ENCODE measurements around the gene ZNF445.

DNA sequence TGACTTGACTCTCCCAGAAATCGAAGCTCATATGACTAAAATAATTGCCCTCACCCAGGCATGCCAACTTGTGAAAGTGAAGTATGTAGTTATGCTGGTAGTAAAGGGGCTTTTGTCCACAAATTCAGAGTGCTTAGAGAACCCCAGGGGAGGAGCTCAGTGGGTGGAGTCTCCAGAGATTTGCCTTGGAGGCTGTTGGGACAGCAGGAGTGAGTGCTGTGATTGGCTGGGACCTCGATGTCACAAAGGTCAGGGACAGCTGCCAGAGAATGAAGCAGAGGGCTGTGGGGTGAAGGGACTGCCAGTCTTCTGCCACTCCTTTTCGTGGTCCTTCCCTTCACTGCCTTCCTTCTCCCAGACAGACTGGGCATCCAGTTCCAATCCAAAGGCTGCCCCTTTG, 49.8 kb downstream of the ZNF445 start:
- TF ChIP-seq, protein P1, sequence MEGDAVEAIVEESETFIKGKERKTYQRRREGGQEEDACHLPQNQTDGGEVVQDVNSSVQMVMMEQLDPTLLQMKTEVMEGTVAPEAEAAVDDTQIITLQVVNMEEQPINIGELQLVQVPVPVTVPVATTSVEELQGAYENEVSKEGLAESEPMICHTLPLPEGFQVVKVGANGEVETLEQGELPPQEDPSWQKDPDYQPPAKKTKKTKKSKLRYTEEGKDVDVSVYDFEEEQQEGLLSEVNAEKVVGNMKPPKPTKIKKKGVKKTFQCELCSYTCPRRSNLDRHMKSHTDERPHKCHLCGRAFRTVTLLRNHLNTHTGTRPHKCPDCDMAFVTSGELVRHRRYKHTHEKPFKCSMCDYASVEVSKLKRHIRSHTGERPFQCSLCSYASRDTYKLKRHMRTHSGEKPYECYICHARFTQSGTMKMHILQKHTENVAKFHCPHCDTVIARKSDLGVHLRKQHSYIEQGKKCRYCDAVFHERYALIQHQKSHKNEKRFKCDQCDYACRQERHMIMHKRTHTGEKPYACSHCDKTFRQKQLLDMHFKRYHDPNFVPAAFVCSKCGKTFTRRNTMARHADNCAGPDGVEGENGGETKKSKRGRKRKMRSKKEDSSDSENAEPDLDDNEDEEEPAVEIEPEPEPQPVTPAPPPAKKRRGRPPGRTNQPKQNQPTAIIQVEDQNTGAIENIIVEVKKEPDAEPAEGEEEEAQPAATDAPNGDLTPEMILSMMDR (conservative IDR thresholded peaks at IDR 0.05; ENCODE audit: low read length) = no peak
- TF ChIP-seq EZH2phosphoT487 (IDR thresholded peaks at IDR 0.05; ENCODE audit: borderline replicate concordance) = no peak
